Activated naive CD8-positive, alpha-beta T cell treated with anti-CD3 and anti-CD28 coated beads for 36 hours (primary cell): ENCODE measurements around the gene SEMA6B. TPM values are rescaled to one million over a fixed set of nuclear protein-coding genes. Genes with fewer than 3 reads are reported as not detected.

Experiments used
- DNase-seq: peaks from one replicate; pipeline ENCODE4 v3.0.0; 2021
- H3K27ac Mint-ChIP-seq: one replicate; pipeline ENCODE4 v1.8.0; 2022; ENCODE audit warnings: mild to moderate bottlenecking, moderate library complexity, mixed read lengths
- H3K27me3 Mint-ChIP-seq: one replicate; pipeline ENCODE4 v1.8.0; 2022; ENCODE audit warnings: mild to moderate bottlenecking, mixed read lengths
- H3K36me3 Mint-ChIP-seq: one replicate; pipeline ENCODE4 v1.8.0; 2021; ENCODE audit warnings: mild to moderate bottlenecking, mixed read lengths
- H3K4me1 Mint-ChIP-seq: one replicate; pipeline ENCODE4 v1.8.0; 2021; ENCODE audit warnings: mixed read lengths
- H3K4me3 Mint-ChIP-seq: one replicate; pipeline ENCODE4 v1.8.0; 2022; ENCODE audit warnings: mild to moderate bottlenecking, moderate library complexity, mixed read lengths
- H3K9me3 Mint-ChIP-seq: one replicate; pipeline ENCODE4 v1.8.0; 2022; ENCODE audit warnings: mixed read lengths
- total RNA-seq, 2 experiments: library from RNA; stranded (reverse); gene quantifications; one replicate each; pipeline ENCODE4 v1.2.3, GENCODE V29; 2021

The SEMA6B gene
- total RNA-seq, 2 experiments from 2014 or later: not detected

- DNase-seq: no peak
- Mint-ChIP-seq H3K4me3 (no peak overlapping the region), H3K4me1 (no peaks in the 10 kb centered on the region), H3K27me3 (peaks cover 4% of the 10 kb centered on the region), H3K36me3 (no peaks in the 10 kb centered on the region), H3K9me3 (no peaks in the 10 kb centered on the region), H3K27ac (no peak overlapping the region)
Measured at GRCh38 chr19:4519521-4520277, 39.8 kb downstream of the SEMA6B start.

DNA sequence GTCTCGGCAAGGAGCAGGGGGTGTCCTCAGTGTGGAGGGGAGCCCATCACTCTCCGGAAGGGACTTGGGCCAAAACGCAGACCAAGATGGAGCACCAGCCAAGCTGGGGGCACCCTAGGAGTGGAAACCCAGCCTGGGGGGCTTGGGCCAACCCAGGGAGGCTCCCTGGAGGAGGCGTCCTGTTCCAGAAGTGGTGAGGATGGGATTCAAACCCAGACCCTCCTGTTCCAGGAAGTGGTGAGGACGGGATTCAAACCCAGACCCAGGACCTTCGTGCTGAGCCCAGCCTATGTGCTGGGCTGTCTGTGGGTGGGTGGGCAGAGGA, 40.4 kb downstream of the SEMA6B start:
- Mint-ChIP-seq H3K9me3 (no peaks in the 10 kb centered on the region), H3K4me1 (no peaks in the 10 kb centered on the region), H3K36me3 (no peaks in the 10 kb centered on the region), H3K27me3 (peaks cover 4% of the 10 kb centered on the region), H3K27ac (no peak overlapping the region), H3K4me3 (no peak overlapping the region)
- DNase-seq: no peak

- no peak within 1 kb of the TSS for H3K4me3 Mint-ChIP-seq
- H3K4me1 Mint-ChIP-seq: no peaks in the 10 kb centered on the region
- H3K9me3 Mint-ChIP-seq: no peaks in the 10 kb centered on the region
- peaks cover 4% of the 10 kb centered on the region for H3K27me3 Mint-ChIP-seq
- H3K36me3 Mint-ChIP-seq: no peaks in the 10 kb centered on the region
- no peak within 1 kb of the TSS for H3K27ac Mint-ChIP-seq
- DNase-seq: no peak
Measured at GRCh38 chr19:4518345-4519171, 40.9 kb downstream of the SEMA6B start, which contains the start of gene PLIN4. Gene PLIN4, minus strand, starts transcription at chr19:4518486. Its CDS starts 214 bp downstream, at chr19:4518272.

DNA sequence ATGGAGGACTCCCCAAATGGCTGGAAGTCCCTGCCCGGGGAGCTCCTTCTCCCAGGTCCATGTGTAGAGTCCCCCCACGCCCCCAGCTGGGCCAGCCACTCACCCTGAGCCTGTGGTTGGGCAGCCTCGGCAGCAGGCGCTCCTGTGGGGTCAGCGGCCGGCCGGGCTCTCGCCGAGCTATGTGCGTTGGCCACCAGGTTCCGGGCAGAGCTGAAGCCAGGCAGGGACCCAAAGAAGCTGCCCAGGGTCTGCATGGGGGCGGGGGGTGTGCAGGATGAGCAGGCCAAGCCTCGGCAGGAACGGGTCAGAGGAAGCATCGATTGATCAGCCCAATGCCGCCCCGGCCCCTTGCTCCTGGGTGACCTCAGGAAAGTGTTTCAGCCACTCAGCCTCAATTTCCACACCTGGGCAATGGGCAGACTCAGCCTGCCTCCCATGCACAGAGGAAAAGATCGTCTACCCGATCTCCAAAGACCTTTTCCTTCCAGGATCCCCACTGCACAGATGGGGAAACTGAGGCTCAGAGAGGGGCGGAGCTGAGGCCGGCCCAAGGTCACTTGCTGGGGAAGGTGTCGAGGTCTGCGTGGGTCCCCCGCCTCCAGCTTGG, 41.9 kb downstream of the SEMA6B start:
- no peak overlapping the region for H3K4me3 Mint-ChIP-seq
- H3K36me3 Mint-ChIP-seq: no peaks in the 10 kb centered on the region
- no peak for DNase-seq
- no peaks in the 10 kb centered on the region for H3K9me3 Mint-ChIP-seq
- no peaks in the 10 kb centered on the region for H3K4me1 Mint-ChIP-seq
- no peak overlapping the region for H3K27ac Mint-ChIP-seq
- H3K27me3 Mint-ChIP-seq: peaks cover 4% of the 10 kb centered on the region

GRCh38 chr19:4516939-4517300, 42.6 kb downstream of the SEMA6B start:
- Mint-ChIP-seq H3K4me1 (no peaks in the 10 kb centered on the region), H3K4me3 (no peak overlapping the region), H3K27ac (no peak overlapping the region), H3K27me3 (peaks cover 4% of the 10 kb centered on the region), H3K36me3 (no peaks in the 10 kb centered on the region), H3K9me3 (no peaks in the 10 kb centered on the region)
- no peak for DNase-seq

- no peaks in the 10 kb centered on the region for H3K4me1 Mint-ChIP-seq
- no peaks in the 10 kb centered on the region for H3K9me3 Mint-ChIP-seq
- no peak for DNase-seq
- no peak overlapping the region for H3K4me3 Mint-ChIP-seq
- no peak overlapping the region for H3K27ac Mint-ChIP-seq
- peaks cover 4% of the 10 kb centered on the region for H3K27me3 Mint-ChIP-seq
- H3K36me3 Mint-ChIP-seq: no peaks in the 10 kb centered on the region
Measured at GRCh38 chr19:4516199-4516938, 43.1 kb downstream of the SEMA6B start.

DNA sequence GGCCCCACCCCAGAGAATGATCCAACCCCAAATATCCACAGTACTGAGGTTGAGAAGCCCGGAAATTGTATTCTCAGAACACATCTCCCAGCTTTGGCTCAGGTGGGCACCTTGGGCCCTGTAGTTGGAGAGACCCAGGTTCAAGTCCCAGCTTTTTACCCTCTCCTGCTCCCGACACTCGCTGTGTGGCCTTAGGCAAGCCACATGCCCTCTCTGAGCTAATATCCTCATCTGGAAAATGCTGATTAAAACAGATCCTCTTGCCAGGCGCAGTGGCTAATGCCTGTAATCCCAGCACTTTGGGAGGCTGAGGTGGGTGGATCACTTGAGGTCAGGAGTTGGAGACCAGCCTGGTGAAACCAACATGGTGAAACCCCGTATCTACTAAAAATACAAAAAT, 43.8 kb downstream of the SEMA6B start:
- Mint-ChIP-seq H3K36me3 (no peaks in the 10 kb centered on the region), H3K4me1 (no peaks in the 10 kb centered on the region), H3K9me3 (no peaks in the 10 kb centered on the region), H3K27me3 (peaks cover 4% of the 10 kb centered on the region), H3K27ac (no peak overlapping the region), H3K4me3 (no peak overlapping the region)
- no peak for DNase-seq

DNA sequence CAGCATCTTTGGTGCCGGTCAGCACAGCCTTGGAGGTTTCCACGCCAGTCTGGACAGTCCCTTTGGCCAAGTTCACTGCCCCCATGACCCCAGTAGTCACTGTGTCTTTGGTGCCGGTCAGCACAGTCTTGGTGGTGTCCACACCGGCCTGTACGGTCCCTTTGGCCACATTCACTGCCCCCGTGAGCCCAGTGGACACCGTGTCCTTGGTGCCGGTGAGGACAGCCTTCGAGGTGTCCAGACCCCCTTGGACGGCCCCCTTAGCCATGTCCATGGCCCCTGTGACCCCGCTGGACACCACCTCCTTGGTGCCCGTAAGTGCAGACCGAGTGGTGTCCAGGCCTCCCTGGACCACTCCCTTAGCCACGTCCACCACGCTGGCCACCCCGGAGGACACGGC, 46.2 kb downstream of the SEMA6B start:
- DNase-seq: no peak
- Mint-ChIP-seq H3K9me3 (no peaks in the 10 kb centered on the region), H3K36me3 (no peaks in the 10 kb centered on the region), H3K4me1 (no peaks in the 10 kb centered on the region), H3K4me3 (no peak overlapping the region), H3K27me3 (no peaks in the 10 kb centered on the region), H3K27ac (no peak overlapping the region)

- Mint-ChIP-seq H3K27ac (no peak overlapping the region), H3K4me1 (no peaks in the 10 kb centered on the region), H3K36me3 (no peaks in the 10 kb centered on the region), H3K9me3 (no peaks in the 10 kb centered on the region), H3K27me3 (no peaks in the 10 kb centered on the region), H3K4me3 (no peak overlapping the region)
- DNase-seq: no peak
Measured at GRCh38 chr19:4512070-4512469, 47.4 kb downstream of the SEMA6B start.

DNA sequence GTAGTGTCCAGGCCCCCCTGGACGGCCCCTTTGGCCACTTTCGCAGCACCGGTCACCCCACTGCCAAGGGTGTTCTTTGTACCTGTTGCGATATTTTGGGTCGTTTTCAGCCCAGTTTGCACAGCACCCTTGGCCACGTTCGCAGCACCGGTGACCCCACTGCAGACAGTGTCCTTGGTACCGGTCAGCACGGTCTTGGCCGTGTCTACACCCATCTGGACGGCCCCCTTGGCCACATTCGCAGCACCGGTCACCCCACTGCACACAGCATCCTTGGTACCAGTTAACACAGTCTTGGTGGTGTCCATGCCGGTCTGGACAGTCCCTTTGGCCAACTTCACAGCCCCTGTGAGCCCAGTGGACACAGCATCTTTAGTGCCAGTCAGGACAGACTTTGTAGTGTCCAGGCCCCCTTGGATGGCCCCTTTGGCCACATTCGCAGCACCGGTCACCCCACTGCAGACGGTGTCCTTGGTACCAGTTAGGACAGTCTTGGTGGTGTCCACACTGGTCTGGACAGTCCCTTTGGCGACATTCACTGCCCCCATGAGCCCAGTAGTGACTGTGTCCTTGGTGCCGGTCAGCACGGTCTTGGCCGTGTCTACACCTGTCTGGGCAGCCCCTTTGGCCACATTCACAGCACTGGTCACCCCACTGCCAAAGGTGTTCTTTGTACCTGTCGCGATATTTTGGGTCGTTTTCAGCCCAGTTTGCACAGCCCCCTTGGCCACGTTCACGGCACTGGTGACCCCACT, 48.0 kb downstream of the SEMA6B start:
- no peaks in the 10 kb centered on the region for H3K36me3 Mint-ChIP-seq
- no peak overlapping the region for H3K4me3 Mint-ChIP-seq
- H3K4me1 Mint-ChIP-seq: peaks cover 3% of the 10 kb centered on the region
- H3K27me3 Mint-ChIP-seq: no peaks in the 10 kb centered on the region
- no peaks in the 10 kb centered on the region for H3K9me3 Mint-ChIP-seq
- no peak overlapping the region for H3K27ac Mint-ChIP-seq
- no peak for DNase-seq

- no peak overlapping the region for H3K27ac Mint-ChIP-seq
- H3K4me3 Mint-ChIP-seq: no peak overlapping the region
- H3K4me1 Mint-ChIP-seq: peaks cover 8% of the 10 kb centered on the region
- H3K36me3 Mint-ChIP-seq: no peaks in the 10 kb centered on the region
- no peak for DNase-seq
- H3K27me3 Mint-ChIP-seq: no peaks in the 10 kb centered on the region
- no peaks in the 10 kb centered on the region for H3K9me3 Mint-ChIP-seq
Measured at GRCh38 chr19:4510435-4511255, 48.8 kb downstream of the SEMA6B start.

DNA sequence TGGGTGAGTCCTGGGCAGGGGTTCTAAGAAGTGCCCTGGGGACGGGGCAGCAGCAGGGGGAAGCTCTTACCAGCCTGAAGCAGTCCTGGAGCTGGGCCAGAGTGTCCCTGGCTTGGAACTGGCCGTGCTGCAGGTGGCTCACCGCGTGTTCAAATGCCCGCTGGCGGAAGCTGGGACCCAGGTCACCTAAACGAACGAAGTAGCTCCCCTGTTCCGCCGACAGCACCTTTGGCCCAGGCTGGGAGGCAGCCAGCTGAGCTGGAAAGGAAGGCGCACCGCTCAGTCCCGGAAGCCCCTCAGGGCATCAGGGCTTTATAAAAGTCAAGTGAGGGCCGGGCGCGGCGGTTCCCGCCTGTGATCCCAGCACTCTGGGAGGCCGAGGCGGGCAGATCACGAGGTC, 50.8 kb downstream of the SEMA6B start:
- no peaks in the 10 kb centered on the region for H3K9me3 Mint-ChIP-seq
- H3K27me3 Mint-ChIP-seq: no peaks in the 10 kb centered on the region
- peaks cover 8% of the 10 kb centered on the region for H3K4me1 Mint-ChIP-seq
- H3K4me3 Mint-ChIP-seq: no peak overlapping the region
- H3K36me3 Mint-ChIP-seq: peaks cover 2% of the 10 kb centered on the region
- no peak for DNase-seq
- no peak overlapping the region for H3K27ac Mint-ChIP-seq

DNA sequence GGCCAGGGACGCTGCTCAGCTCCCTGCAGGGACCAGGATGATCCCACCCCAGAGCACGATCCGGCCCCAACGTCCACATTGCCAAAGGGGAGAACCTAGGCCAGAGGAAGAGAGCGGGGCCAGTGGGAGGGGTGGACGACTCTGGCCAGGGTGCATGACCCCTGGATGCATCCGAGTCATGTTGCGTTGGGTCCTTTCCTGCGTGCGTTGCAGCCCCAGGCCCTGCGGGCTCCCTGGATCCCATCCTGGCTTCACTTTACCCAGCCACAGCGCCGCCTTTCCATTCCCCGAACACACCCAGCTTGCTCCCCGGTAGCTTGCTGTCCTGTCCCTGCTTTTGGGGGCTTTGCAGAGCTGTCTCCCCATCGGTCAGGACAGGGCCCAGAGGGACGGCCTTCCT, 51.7 kb downstream of the SEMA6B start:
- Mint-ChIP-seq H3K27ac (no peak overlapping the region), H3K9me3 (no peaks in the 10 kb centered on the region), H3K4me3 (no peak overlapping the region), H3K36me3 (peaks cover 2% of the 10 kb centered on the region), H3K27me3 (no peaks in the 10 kb centered on the region), H3K4me1 (peaks cover 8% of the 10 kb centered on the region)
- no peak for DNase-seq

DNA sequence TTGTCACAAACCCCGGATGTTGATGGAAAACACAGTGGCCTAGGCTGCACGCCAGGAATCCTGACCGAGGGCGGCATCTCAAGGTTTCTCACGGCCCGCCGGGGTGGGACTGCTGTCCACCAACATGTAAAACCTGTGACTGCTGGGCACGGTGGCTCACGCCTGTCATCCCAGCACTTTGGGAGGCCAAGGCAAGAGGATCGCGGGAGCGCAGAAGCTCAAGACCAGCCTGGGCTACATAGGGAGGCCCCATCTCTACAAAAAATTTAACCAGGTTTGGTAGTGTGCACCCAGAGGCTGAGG, 52.4 kb downstream of the SEMA6B start:
- no peak overlapping the region for H3K4me3 Mint-ChIP-seq
- H3K27ac Mint-ChIP-seq: no peak overlapping the region
- H3K27me3 Mint-ChIP-seq: no peaks in the 10 kb centered on the region
- H3K4me1 Mint-ChIP-seq: peaks cover 8% of the 10 kb centered on the region
- peaks cover 2% of the 10 kb centered on the region for H3K36me3 Mint-ChIP-seq
- DNase-seq: no peak
- no peaks in the 10 kb centered on the region for H3K9me3 Mint-ChIP-seq
